NCI-H82 treated with DMSO at 0.1 percent for 48 hours (cell line): ENCODE measurements around the gene SLC32A1.

Experiments used
- DNase-seq: peaks from one replicate; lab custom pipeline; 2025; ENCODE audit not compliant: unreplicated experiment; lab: John Stamatoyannopoulos, UW

The SLC32A1 gene, protein sequence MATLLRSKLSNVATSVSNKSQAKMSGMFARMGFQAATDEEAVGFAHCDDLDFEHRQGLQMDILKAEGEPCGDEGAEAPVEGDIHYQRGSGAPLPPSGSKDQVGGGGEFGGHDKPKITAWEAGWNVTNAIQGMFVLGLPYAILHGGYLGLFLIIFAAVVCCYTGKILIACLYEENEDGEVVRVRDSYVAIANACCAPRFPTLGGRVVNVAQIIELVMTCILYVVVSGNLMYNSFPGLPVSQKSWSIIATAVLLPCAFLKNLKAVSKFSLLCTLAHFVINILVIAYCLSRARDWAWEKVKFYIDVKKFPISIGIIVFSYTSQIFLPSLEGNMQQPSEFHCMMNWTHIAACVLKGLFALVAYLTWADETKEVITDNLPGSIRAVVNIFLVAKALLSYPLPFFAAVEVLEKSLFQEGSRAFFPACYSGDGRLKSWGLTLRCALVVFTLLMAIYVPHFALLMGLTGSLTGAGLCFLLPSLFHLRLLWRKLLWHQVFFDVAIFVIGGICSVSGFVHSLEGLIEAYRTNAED

DNA sequence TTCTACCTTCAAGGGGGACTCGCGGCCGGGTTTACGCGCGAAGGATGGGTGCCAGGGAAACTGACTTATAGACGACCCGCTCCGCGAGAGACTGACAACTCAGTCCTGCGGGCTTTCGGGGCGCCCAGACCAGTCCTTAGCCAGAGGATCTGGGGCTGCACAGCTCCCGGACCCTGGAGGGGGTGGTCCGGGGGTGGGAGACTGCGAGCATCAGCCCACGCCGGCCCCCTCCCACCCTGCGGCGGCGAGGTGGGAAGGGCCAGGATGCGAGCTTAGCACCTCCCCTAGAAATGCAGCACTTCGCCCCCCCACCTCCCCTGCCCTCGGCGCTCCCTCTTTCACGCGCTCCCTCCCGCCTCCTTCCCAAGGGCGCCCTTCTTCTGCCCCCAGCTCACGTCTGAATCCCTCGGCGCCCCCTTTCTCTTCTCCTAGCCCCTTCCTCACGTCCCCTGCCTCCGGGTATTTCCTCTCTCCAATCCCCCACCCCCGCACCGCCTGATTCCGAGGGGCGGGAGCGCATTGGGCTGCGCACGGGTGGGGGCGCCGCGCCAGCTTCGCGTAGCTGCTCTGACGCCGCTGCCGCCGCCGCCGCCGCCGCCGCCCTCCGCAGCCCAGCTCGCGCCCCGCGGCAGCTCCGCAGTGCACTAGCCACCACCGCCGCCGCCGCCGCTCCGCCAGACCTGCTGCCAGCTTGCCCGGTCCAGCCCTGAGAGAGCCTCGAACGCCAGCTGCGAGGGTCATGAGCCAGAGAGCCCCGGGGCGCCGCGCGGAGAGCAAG is at the start of gene SLC32A1:
SLC32A1 (plus strand) TSS at position 639 of the 778 bp plus-strand sequence. CDS start 239 bp downstream, outside the sequence.
- no peak for DNase-seq

DNA sequence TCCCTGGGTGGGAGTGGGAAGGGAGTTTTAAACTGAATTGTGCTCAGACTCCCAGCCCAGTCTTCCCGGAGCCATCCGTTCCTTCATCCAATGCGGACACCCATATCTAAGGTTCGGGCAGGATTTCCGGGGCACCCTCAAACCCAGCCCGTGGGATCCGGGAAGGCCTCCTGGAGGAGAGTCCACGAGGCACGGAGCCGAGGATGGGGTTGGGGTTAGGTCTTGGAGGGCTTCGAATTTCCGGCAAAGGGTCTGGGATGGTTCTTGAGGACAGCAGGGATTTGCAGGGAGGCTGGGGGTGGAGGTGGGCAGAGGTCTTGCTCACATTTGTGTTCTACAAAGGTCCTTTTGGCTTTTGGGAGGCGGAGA is 49.5 kb upstream of the SLC32A1 start:
- no peak for DNase-seq

DNA sequence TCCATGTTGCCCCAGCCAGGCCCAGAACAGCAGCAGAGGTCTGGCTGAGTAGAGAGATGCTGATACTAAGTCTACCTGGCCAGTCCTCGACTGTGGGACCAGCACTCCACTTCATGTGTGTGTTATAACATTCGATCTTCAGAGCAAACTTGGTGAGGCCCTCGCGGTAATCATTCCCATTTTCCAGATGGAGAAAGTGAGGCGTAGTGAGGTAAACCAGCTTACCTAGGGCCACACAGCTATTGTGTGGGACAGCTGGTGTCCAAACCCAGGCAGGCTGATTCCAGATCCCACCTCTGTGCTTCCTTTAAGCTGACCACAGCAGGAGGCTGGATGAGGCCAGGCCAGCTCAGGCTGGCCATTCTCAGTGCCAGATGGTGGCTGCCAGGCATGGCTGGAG is 47.7 kb upstream of the SLC32A1 start:
- no peak for DNase-seq

DNA sequence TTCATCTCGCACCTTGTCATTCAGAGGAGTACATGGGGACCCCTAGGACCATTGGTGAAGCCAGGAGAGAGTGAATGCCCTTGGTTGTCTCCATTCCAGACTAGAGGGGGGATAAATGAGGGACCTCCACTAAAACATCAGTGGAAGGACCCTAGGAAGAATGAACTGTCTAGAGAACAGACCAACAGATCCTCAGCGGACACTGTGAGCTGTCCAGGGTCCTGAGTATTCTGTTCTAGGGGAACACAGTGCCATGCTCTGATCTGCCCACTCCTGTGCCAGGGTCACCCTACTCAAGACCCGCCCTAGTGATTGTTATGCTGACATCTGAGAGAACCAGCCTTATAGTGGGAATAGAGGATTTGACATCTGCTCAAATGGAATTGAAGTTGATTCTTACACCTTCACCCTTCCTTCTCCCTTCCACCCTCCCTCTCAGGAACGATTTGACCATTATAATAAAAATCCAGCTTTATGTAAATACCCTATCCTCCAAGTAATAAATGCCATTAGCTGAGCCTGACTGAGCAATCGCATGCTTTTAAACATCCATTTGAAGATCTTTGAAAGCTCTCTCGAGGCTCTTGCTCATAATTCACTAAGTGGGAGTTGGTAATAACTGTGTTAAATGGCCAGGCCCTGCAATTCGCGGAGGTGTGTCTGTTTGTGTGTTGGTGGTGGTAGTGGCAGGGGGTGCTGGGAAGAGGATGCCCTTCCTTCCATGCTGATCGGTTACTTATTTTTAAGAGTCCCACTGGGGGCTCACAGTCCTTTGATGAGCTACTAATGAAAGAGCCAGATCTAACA is 43.6 kb upstream of the SLC32A1 start:
- DNase-seq = no peak

DNA sequence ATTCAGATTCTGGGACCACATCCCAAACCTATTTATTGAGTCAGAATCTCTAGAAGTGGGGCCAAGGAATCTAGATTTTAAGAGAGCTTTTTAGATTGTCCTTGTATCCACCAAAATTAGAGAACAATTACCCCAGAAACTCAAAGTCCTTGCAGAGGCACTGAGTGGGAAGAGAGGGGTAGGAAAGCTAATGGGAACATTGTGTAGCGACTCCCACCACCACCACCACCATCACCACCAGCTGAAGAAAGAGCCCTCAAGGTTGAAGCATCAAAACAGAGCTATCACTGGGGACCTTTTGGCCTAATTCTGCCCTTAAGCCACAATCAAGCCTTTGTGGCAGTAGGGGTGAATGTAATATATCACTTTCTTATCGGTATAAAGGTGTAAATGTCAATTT is 39.0 kb upstream of the SLC32A1 start:
- DNase-seq = no peak

DNA sequence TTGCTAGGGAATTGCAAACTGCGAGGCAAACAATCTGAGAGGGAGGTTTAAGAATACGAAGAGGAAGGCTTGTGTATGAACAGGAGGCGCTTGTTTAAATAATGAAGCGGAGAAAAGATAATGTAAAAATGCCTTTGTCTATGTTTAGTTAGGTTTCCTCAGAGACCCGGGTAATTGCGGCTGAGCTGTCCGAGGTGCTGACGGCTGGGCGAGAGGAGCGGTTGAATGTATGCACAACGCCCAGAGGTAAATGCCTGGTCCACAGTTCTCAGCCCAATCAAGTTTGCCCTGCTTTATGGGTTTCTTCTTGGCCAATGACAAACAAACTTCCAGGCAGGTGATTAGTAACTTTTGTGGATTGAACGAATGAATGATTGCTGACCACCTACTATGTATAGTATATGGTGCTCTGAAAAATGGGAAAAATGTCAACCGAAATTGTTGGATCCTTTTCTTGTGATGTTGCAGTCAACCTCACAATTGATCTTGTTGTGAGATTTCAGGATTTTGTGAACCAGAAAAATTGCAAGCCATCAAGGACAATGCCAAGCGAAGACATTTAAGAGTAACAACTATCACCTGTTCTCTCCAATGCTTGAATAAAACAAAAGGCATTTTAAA is 38.3 kb upstream of the SLC32A1 start:
- DNase-seq = no peak

DNA sequence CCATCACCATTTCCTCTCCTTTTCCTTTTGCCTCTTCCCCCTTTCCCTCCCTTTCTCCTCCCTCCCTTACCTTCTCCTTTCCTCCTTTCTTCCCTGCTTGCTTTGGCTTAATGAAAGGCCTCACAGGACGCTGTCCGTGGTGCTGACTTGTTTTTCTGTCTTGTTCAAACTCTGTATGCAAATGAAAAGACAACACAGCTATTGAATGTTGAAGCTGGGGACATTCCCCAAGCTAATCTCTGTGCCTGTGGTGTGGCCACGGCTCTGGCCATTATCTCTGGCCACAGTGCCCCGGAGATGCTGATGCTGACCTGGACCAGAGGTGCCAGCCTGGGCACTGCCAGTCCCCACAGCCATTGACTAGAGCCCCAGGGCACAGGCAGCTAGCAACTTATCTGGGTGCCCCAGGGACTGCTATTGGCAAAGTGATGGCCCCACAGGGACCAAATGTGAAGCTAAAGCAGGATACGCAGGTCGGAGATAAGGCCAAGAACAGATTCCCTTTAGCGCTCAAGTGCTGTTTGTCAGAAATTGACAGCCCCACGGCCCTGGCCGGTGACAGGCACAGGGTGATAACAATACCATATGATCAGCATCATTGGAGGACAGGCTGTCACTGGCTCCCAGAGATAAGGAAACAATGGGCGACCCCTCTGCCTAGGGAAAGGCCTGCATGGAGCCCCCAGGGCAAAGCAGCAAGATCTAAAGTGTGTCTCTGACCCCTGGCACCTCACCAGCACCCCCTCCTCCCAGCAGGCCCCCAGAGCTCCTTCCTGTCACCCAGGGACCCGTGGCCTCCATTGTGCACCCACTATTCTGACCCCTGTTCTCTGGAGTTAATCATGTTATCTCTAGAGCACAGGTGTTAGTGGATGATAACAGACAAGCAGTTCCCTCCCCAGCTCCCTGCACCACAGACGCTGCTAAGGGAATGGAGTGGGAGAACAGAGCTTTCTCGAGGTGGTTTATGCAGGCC is 31.6 kb upstream of the SLC32A1 start:
- DNase-seq = no peak

DNA sequence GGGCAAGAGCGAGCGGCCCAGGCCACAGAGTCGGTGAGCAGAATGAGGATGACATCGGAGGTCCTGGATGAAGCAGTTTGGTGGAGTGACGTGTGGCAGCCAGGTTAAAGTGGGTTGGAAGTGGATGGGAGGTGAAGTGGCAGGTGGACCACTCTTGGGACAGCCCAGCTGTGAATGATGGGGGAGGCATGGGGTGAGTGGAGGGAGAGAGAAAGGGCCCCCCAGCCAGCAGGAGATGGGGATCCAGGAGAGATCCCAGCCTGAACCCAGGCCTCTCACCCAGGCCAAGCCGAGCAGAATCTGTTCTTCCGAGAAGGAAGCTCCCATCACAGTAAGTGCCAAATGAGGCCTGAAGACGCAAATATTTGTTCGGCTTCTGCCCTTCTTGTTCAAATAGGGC is 27.0 kb upstream of the SLC32A1 start:
- DNase-seq = no peak

DNA sequence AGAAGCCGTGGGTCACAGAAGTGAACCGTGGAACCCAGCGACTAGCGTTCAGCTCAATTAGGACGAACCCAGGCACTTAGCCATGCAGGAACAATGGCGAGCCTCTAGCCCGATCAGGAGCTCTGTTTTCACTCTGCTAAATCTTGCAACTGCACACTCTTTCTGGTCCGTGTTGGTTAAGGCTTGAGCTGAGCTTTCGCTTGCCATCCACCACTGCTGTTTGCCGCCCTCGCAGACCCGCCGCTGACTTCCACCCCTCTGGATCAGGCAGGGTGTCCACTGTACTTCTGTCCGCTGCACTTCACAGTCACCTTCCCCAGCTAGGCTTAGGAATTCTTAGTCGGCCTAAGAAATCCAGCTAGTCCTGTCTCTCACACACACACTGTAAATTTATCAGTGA is 25.7 kb upstream of the SLC32A1 start:
- DNase-seq = no peak

DNA sequence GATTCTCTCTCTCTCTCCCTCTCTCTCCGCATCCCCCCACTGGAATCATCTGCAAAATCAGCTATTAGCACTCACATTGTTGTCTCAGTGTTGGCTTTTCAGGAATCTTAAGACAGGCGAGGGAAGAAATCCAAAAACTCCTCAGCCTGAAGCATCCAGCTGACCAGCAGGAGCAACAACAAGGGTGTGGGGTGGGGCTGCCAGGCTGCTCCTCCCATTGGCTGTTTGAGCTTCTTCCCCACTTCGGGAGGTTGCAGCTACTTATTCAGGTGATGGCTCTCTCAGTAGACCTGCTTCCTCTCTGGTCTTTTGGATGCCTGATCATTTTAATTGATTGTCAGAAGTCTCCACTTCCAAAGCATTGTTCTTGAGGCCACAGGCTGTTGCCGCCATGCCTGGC is 24.1 kb upstream of the SLC32A1 start:
- no peak for DNase-seq

DNA sequence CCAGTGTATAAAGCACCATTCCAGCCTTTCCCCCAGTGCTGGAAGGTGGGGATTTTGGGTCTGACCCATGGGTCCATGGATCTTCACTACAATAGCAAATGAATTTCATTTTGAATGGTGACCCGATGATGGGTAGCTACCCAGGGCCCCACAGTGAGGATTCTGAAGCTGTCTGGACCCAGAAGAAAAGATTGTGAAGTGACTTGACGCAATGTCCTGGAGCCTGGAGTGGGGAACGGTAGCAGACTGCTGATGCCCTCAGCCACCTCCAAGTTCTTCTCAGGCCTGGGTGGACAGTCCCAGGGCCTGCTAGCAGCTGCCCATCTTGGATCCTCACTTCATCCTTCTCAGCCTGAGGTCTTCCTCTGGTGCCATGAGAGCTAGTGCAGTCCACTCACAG is 23.4 kb upstream of the SLC32A1 start:
- no peak for DNase-seq

DNA sequence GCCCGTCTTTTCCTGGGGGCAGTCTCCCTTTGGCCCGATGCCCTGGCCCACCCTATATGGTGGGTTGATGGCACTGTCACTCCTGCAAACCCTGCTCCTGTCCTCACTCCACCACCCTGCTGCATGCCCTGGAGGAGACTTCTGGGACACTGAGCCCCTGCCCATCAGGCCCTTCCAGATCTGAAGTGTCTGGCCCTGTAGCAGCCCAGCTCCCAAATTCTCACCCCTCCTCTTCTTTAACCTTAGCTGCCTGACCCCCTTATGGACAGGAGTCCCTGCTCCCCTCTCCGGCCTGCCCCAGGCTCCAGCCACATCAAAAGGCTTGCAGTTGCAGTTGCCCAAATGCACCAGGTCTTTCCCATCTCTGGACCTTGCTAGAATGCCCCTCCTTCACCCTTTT is 20.8 kb upstream of the SLC32A1 start:
- no peak for DNase-seq

DNA sequence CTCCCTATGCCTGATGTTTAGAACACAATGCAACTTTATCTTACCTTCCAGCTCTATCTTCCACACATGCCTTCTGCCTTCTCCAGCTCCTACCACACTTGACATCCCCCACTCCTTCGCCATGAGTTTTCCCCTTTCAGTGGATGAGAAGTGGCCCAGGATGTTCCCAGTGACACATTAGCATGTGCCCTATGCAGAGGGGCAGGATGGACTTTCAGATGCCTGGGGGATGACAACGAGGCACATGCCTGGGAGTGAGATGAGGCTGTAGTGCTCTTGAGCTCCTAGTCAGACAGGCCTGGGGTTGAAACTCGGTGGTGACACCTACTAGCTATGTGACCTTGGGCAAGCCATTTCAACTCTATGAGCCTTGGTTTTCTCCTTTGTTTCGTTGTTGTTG is 20.1 kb upstream of the SLC32A1 start:
- no peak for DNase-seq

DNA sequence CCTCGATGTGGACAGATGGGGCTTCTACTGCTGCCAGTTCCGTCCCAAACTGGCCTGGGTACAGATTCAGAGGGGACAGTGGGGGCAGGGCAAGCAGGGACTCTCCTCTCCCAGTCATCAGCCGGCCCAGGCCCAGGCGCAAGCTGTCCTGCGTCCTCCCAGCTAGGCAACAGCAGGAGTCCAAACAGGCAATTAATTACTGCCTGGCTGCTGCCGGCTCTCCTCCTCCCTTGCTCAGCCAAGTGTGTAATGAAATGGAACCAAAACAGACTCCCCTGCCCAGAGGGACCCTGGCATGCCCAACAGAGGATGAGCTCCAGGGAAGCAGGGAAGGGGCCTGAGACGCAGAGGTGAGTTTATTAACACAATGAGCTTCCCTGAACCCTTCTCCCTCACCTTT is 17.8 kb upstream of the SLC32A1 start:
- no peak for DNase-seq

DNA sequence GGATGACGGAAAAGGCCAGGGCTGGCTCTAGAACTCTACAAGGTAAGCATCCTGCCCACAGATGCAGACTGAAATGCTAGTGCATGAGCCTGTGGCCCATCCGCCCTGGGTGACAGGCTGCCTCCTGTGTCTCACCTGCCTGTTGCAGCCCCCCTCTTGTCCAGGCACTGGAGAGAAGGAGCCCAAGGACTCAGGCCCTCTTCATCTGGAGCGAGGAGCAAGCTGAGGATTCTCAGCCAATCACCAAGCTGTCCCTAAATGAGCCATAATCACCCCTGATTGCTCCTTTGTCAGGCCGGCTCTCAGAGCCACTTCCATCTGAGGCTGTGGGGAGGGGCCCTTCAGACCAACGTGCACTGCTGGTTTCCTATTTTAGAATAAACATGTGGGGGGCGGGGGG is 10.0 kb upstream of the SLC32A1 start:
- no peak for DNase-seq

DNA sequence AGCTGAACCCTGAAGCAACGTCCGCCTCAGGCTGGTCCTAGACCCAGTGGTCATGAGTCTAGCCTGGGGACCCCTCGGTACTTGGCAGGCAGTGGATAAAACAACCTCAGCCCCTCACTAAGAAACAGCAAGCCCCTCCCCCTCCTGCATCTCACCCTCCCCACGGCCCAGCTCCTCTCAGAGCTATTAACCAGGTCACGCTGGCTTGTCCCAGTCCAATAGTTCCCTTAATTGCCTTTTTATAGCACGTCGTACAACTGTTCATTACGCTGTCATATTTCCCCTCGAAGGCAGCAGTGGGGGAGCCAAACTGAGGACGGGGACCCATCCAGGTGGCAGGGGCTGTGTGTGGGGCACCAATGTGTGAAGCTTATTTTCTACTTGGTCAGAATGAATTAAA is 8.6 kb upstream of the SLC32A1 start:
- no peak for DNase-seq

DNA sequence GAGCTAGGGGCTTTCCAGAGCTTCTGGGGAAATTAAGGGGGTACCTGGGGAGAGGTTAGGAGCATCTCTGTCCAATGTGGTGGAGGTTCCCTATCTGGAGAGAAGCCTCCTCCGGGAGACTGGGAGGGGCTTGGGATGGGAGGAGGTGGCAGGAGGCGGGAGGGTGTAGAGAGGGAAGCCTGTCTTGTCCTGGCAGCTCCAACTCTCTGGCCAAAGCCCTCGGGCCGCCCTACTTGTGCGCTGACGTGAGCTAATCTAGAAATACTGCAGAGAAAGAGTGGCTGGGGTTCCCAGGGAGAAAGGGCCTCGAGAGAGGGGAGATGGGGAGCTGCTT is 1.6 kb upstream of the SLC32A1 start:
- no peak for DNase-seq

DNA sequence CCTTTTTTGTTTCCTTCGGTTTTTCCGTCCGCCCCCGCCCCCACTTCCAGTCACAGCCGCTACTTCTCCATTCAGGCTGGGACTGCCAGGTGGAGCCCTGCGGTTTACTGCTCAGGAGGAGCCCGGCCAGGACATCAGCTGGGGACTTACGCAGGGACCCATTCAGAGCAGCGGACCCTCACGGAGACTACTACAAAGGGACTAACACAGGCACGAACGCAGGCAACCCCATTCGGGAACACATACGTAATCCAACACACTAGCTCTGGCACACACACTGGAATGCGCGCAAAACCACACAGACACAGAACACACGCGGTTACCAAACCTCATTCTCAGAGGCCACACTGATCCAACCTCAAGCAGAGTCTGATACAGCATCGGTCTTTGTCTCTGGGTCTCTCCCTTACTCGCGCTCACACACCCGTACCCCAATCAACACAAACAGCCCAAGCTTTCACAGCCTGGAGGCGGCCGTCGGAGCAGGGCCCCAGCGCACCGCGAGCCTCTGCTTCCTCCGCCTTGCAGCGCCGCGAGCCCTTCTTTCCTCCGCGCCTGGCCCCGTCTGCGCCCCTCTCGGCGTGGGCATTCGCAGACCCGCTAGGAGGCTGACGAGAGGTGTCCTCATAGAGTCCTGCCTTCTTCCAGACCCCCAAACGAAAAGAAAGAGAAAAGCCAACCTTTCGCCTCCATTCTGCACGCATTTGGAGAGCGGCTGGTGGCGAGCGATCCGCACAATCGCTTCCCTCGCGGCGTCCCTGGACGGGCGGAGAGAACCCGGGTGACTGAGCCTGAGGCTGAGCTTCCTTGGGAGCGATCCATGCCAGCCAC is 1.1 kb upstream of the SLC32A1 start:
- no peak for DNase-seq

DNA sequence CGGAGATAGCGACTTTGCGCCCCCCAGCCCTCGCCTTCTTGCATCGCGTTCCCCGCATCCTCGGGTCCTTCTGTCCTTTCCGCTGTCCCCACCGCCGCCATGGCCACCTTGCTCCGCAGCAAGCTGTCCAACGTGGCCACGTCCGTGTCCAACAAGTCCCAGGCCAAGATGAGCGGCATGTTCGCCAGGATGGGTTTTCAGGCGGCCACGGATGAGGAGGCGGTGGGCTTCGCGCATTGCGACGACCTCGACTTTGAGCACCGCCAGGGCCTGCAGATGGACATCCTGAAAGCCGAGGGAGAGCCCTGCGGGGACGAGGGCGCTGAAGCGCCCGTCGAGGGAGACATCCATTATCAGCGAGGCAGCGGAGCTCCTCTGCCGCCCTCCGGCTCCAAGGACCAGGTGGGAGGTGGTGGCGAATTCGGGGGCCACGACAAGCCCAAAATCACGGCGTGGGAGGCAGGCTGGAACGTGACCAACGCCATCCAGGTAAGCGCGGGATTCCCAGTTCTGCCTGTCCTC is 401 bp downstream of the SLC32A1 start:
- no peak for DNase-seq
